GM23338 (cell line): ENCODE measurements around the gene DOCK4.

Experiments used
- CREB1 ChIP-seq: fragments of 250-450 bp; sonication (Bioruptor Pico); IDR thresholded peaks from 2 replicates; pipeline ENCODE4 v1.5.0; 2020; ENCODE audit warnings: low read depth, mild to moderate bottlenecking, moderate library complexity
- EZH2phosphoT487 ChIP-seq: fragments of 200-600 bp; sonication (generic); IDR thresholded peaks from one replicate; pipeline ENCODE4 v1.8.1; 2018; ENCODE audit warnings: antibody characterized with exemption; ENCODE audit not compliant: unreplicated experiment
- POLR2AphosphoS5 ChIP-seq: IDR thresholded peaks from 2 replicates; pipeline ENCODE4 v1.6.1; 2016; ENCODE audit warnings: antibody characterized with exemption, low read depth
- ZNF114 ChIP-seq: fragments of 250-450 bp; sonication (Bioruptor Pico); IDR thresholded peaks from 2 replicates; pipeline ENCODE4 v1.5.0; 2020; ENCODE audit warnings: mild to moderate bottlenecking, moderate library complexity
- TF ChIP-seq, protein P1 (sequence below), 2 experiments: fragments of 200-600 bp in 1 of 2; sonication (generic) in 1 of 2; conservative IDR thresholded peaks; 2 replicates each; pipeline versions ENCODE4 v1.5.1 to v1.6.1; 2016 to 2017; ENCODE audit warnings: antibody characterized with exemption in 2 of 2, low read depth in 2 of 2, mild to moderate bottlenecking in 2 of 2, moderate library complexity in 1 of 2

DNA sequence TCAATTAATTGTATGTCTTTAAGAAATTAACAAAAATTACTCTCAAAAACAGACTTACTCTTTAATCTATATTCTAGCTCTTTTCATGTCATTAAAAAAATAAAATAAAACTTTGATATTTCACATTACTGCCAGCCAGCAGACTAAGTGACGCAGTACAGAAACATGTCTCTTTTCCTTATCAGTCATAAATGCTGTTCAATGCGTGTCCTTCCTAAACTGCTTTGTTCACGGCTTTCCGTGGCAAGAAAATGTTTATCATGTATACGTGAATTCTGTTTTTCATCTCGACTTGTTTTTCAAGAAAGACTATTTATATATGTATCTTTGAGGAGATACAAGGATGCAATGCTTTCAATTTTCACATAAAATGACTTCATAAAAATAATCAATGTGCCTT lies 182.4 kb downstream of the DOCK4 start:
- TF ChIP-seq, protein P1, sequence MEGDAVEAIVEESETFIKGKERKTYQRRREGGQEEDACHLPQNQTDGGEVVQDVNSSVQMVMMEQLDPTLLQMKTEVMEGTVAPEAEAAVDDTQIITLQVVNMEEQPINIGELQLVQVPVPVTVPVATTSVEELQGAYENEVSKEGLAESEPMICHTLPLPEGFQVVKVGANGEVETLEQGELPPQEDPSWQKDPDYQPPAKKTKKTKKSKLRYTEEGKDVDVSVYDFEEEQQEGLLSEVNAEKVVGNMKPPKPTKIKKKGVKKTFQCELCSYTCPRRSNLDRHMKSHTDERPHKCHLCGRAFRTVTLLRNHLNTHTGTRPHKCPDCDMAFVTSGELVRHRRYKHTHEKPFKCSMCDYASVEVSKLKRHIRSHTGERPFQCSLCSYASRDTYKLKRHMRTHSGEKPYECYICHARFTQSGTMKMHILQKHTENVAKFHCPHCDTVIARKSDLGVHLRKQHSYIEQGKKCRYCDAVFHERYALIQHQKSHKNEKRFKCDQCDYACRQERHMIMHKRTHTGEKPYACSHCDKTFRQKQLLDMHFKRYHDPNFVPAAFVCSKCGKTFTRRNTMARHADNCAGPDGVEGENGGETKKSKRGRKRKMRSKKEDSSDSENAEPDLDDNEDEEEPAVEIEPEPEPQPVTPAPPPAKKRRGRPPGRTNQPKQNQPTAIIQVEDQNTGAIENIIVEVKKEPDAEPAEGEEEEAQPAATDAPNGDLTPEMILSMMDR (conservative IDR thresholded peaks at IDR 0.05; ENCODE audit: low read depth in 2 of 2): no peak
- TF ChIP-seq ZNF114 (CRISPR knock-in tag): no peak
- no peak for TF ChIP-seq POLR2AphosphoS5
- TF ChIP-seq CREB1: no peak
- no peak for TF ChIP-seq EZH2phosphoT487
